ENCODE measurements around the gene DRAP1. TPM values are rescaled to one million over a fixed set of nuclear protein-coding genes. Genes with fewer than 3 reads are reported as not detected.

DRAP1 gene
- total RNA-seq, 1 donor from 2014 or later = 113 TPM

GRCh38 chr11:65900125-65900898, 18.9 kb upstream of the DRAP1 start, which contains the start of gene FOSL1:
FOSL1 (minus strand) TSS chr11:65900388; CDS start chr11:65900339, 49 bp downstream.
- no peak for FAIRE-seq
- peak; percentile 76 to 94 for DNase-seq (ENCODE audit: low spot score in 2 of 2)

- DNase-seq (ENCODE audit: low spot score in 2 of 2) = no peak
- FAIRE-seq = no peak
These were observed 18.4 kb upstream of the DRAP1 start for GRCh38 chr11:65900899-65901180.

- DNase-seq (ENCODE audit: low spot score in 2 of 2) (no peak), FAIRE-seq (no peak)
These were observed 16.2 kb upstream of the DRAP1 start for GRCh38 chr11:65903068-65903481.

GRCh38 chr11:65903715-65904114, 15.5 kb upstream of the DRAP1 start:
- FAIRE-seq (no peak), DNase-seq (ENCODE audit: low spot score in 2 of 2) (no peak)

GRCh38 chr11:65906602-65907001, 12.6 kb upstream of the DRAP1 start:
- DNase-seq (ENCODE audit: low spot score in 2 of 2) = no peak
- no peak for FAIRE-seq

GRCh38 chr11:65907878-65908277, 11.3 kb upstream of the DRAP1 start:
- FAIRE-seq (no peak), DNase-seq (ENCODE audit: low spot score in 2 of 2) (no peak)

- DNase-seq (ENCODE audit: low spot score in 2 of 2) (peak in 1 of 2 donors; percentile 67), FAIRE-seq (no peak)
These were observed 7.3 kb upstream of the DRAP1 start for GRCh38 chr11:65911682-65912568.

GRCh38 chr11:65912845-65913244, 6.4 kb upstream of the DRAP1 start:
- no peak for FAIRE-seq

GRCh38 chr11:65915101-65915820, 4.0 kb upstream of the DRAP1 start:
- FAIRE-seq = no peak
- DNase-seq (ENCODE audit: low spot score in 2 of 2) = no peak

More at GRCh38 chr11:65912845-65913244, 6.4 kb upstream of the DRAP1 start:
- DNase-seq (ENCODE audit: low spot score in 2 of 2) = no peak

- FAIRE-seq = no peak
- peak in 1 of 2 donors; percentile 80 for DNase-seq (ENCODE audit: low spot score in 2 of 2)
These were observed 3.4 kb upstream of the DRAP1 start for GRCh38 chr11:65915821-65916251.

- no peak for FAIRE-seq
- DNase-seq (ENCODE audit: low spot score in 2 of 2) = no peak
These were observed 2.8 kb upstream of the DRAP1 start for GRCh38 chr11:65916391-65916790.

- FAIRE-seq = no peak
These were observed 2.2 kb upstream of the DRAP1 start for GRCh38 chr11:65917077-65917433.

GRCh38 chr11:65917434-65918210, 1.6 kb upstream of the DRAP1 start:
- FAIRE-seq = no peak
- DNase-seq (ENCODE audit: low spot score in 2 of 2) = no peak

More at GRCh38 chr11:65917077-65917433, 2.2 kb upstream of the DRAP1 start:
- no peak for DNase-seq (ENCODE audit: low spot score in 2 of 2)

- FAIRE-seq (no peak), DNase-seq (ENCODE audit: low spot score in 2 of 2) (peak in 1 of 2 donors; percentile 52)
These were observed 750 bp upstream of the DRAP1 start, which contains the start of gene C11orf68 for GRCh38 chr11:65918211-65919140. C11orf68 (minus strand) TSS chr11:65919062; CDS start chr11:65919031, 31 bp downstream.

GRCh38 chr11:65919573-65920371, 546 bp downstream of the DRAP1 start:
- FAIRE-seq (no peak), DNase-seq (ENCODE audit: low spot score in 2 of 2) (peak in 1 of 2 donors; percentile 50)

GRCh38 chr11:65920372-65920802, 1.2 kb downstream of the DRAP1 start:
- DNase-seq (ENCODE audit: low spot score in 2 of 2) = no peak
- FAIRE-seq = no peak

- FAIRE-seq (no peak), DNase-seq (ENCODE audit: low spot score in 2 of 2) (no peak)
These were observed 1.9 kb downstream of the DRAP1 start for GRCh38 chr11:65921033-65921555.

- DNase-seq (ENCODE audit: low spot score in 2 of 2) (no peak), FAIRE-seq (no peak)
These were observed 2.6 kb downstream of the DRAP1 start for GRCh38 chr11:65921876-65922275.
